CD4-positive, alpha-beta memory T cell (primary cell): Measurements from ENCODE around the gene EFR3B. TPM values are rescaled to one million over a fixed set of nuclear protein-coding genes. Genes with fewer than 3 reads are reported as not detected.

Experiments used
- CTCF ChIA-PET: fragments of 350-600 bp; sonication (Branson Sonifier 250); formaldehyde crosslinking; loops from one replicate; lab custom pipeline; 2021; ENCODE audit warnings: inconsistent platforms; ENCODE audit not compliant: partially characterized antibody; lab: Charles Lee
- POLR2A ChIA-PET: fragments of 350-600 bp; sonication (Branson Sonifier 250); formaldehyde crosslinking; loops from one replicate; lab custom pipeline; 2021; ENCODE audit not compliant: partially characterized antibody; lab: Charles Lee
- DNase-seq, 5 donors: peaks; one replicate each; pipeline versions ENCODE4 v3.0.0 to v3.0.0-alpha.2; 2020 to 2022; ENCODE audit warnings: mixed read lengths in 1 of 5
- H3K27ac ChIP-seq: one replicate; pipeline ENCODE4 v1.7.0; 2013; ENCODE audit warnings: low read depth, low read length
- H3K27me3 ChIP-seq: 2 replicates; pipeline ENCODE4 v1.7.0; 2013; ENCODE audit warnings: mild to moderate bottlenecking, low read length, moderate library complexity; ENCODE audit not compliant: insufficient read depth
- H3K36me3 ChIP-seq: 2 replicates; pipeline ENCODE4 v1.7.0; 2013; ENCODE audit warnings: mild to moderate bottlenecking, low read length, moderate library complexity; ENCODE audit not compliant: insufficient read depth
- H3K4me1 ChIP-seq: 2 replicates; pipeline ENCODE4 v1.7.0; 2013; ENCODE audit warnings: mild to moderate bottlenecking, low read length, moderate library complexity; ENCODE audit not compliant: insufficient read depth
- H3K4me3 ChIP-seq, 2 donors: one replicate each; pipeline ENCODE4 v1.7.0; 2013; ENCODE audit warnings: low read length in 2 of 2, mild to moderate bottlenecking in 1 of 2
- H3K9me3 ChIP-seq, 2 donors: one replicate each; pipeline ENCODE4 v1.7.0; 2013; ENCODE audit warnings: low read length in 2 of 2, control low read depth in 1 of 2; ENCODE audit not compliant: control insufficient read depth in 1 of 2
- H3K27ac Mint-ChIP-seq, 7 donors: one replicate each; pipeline ENCODE4 v1.8.0; 2020 to 2021; ENCODE audit warnings: mixed read lengths in 7 of 7, mild to moderate bottlenecking in 6 of 7, inconsistent platforms in 3 of 7, moderate library complexity in 3 of 7
- H3K27me3 Mint-ChIP-seq, 2 donors: one replicate each; pipeline ENCODE4 v1.8.0; 2020 to 2021; ENCODE audit warnings: mixed read lengths in 2 of 2
- H3K36me3 Mint-ChIP-seq, 2 donors: one replicate each; pipeline ENCODE4 v1.8.0; 2020 to 2021; ENCODE audit warnings: mixed read lengths in 2 of 2, inconsistent platforms in 1 of 2, mild to moderate bottlenecking in 1 of 2
- H3K4me1 Mint-ChIP-seq, 4 donors: one replicate each; pipeline ENCODE4 v1.8.0; 2020 to 2021; ENCODE audit warnings: mixed read lengths in 4 of 4, mild to moderate bottlenecking in 1 of 4
- H3K4me3 Mint-ChIP-seq, 8 donors: one replicate each; pipeline ENCODE4 v1.8.0; 2020 to 2021; ENCODE audit warnings: mixed read lengths in 8 of 8, mild to moderate bottlenecking in 7 of 8, moderate library complexity in 6 of 8, inconsistent platforms in 3 of 8
- H3K9me3 Mint-ChIP-seq, 8 donors: one replicate each; pipeline ENCODE4 v1.8.0; 2020 to 2021; ENCODE audit warnings: mixed read lengths in 8 of 8, mild to moderate bottlenecking in 5 of 8, inconsistent platforms in 3 of 8, moderate library complexity in 1 of 8
- intact Hi-C: fragments of 100-400 bp; cut with micrococcal nuclease; formaldehyde crosslinking; loops from one replicate; pipeline ENCODE4 v1.15.1; 2023
- polyA plus RNA-seq, 2 donors: library from polyadenylated mRNA; unstranded; fragments of 300-500 nt; fragmentation: Illumina TruSeq; gene quantifications; one replicate each; pipeline ENCODE4 v1.2.3, GENCODE V29; 2021
- total RNA-seq, 2 experiments: library from RNA; stranded (reverse); gene quantifications; one replicate each; pipeline ENCODE4 v1.2.3, GENCODE V29; 2021

The EFR3B gene
- total and polyA plus RNA-seq, 4 experiments from 2014 or later: 0.07 to 0.14 (median 0.12) TPM; not detected in 1

- no peaks in the 10 kb centered on the region for H3K9me3 ChIP-seq
- H3K27ac ChIP-seq: no peak within 1 kb of the TSS
- peak in 4 of 5 donors; percentile 16 to 36 (median 32) for DNase-seq
- ChIA-PET POLR2A (interaction anchor here (0.5 to 0.9 kb wide), 2 partner anchors 10 to 438 kb away, joined by 3 read pairs; no protein-coding TSS in a partner anchor), CTCF (interaction anchor here (4.1 kb wide), 1 partner anchor 28 kb away, joined by 34 read pairs; no protein-coding TSS in a partner anchor)
- intact Hi-C loops: loop anchor here (10.0 kb wide), 1 partner anchor 106 kb away; no protein-coding TSS in a partner anchor
- no peaks in the 10 kb centered on the region for H3K36me3 ChIP-seq
- peaks cover 21 to 25% of the 10 kb centered on the region in 2 donors for H3K27me3 Mint-ChIP-seq
- peaks cover 0 to 2% (median 0%) of the 10 kb centered on the region in 8 donors for H3K9me3 Mint-ChIP-seq
- H3K27ac Mint-ChIP-seq: no peak within 1 kb of the TSS
- peaks cover 13% of the 10 kb centered on the region for H3K4me1 ChIP-seq
- peaks cover 20% of the 10 kb centered on the region for H3K27me3 ChIP-seq
- H3K4me1 Mint-ChIP-seq: peaks cover 8 to 33% (median 19%) of the 10 kb centered on the region in 4 donors
- H3K36me3 Mint-ChIP-seq: no peaks in the 10 kb centered on the region
- H3K4me3 ChIP-seq: peak within 1 kb of the TSS in 1 of 2 donors; percentile 29
- H3K4me3 Mint-ChIP-seq: peak within 1 kb of the TSS; percentile 71 to 87 (median 74)
These were observed 126.6 kb downstream of the EFR3B start, which contains the start of gene POMC for GRCh38 chr2:25168256-25169072. TSS of gene POMC (minus strand) at chr2:25168580. CDS start at chr2:25164772, 3,808 bp downstream.

- ChIA-PET CTCF (interaction anchor here (4.1 kb wide), 1 partner anchor 27 kb away, joined by 34 read pairs; no protein-coding TSS in a partner anchor), POLR2A (interaction anchor here (0.6 kb wide), 1 partner anchor 674 kb away, joined by 3 read pairs; no protein-coding TSS in a partner anchor)
- H3K4me1 Mint-ChIP-seq: peaks cover 8 to 33% (median 19%) of the 10 kb centered on the region in 4 donors
These were observed 127.2 kb downstream of the EFR3B start for GRCh38 chr2:25169073-25169470.

DNA sequence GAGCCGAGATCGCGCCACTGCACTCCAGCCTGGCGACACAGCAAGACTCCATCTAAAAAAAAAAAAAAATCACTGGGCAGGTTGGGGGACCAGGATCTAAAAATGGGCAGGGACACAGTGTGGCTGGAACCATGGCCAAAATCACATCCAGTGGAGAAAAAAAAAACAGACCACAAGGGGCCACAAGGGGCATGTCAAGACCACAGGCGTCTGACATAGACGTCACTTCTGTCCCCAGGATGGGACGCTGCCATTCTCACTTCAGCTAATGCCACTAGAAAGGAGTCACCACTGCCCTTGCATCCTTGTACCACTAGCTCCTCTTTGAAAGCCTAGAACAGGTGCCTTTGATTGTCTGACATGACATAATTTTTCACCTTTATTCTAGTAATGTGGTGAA lies 129.0 kb downstream of the EFR3B start:
- DNase-seq: no peak
- ChIA-PET POLR2A (no interaction called here), CTCF (no interaction called here)
- Mint-ChIP-seq H3K27ac (no peak overlapping the region), H3K4me3 (no peak overlapping the region), H3K9me3 (peaks cover 0 to 2% (median 0%) of the 10 kb centered on the region in 8 donors), H3K4me1 (peaks cover 8 to 33% (median 15%) of the 10 kb centered on the region in 4 donors), H3K27me3 (peaks cover 25 to 30% of the 10 kb centered on the region in 2 donors), H3K36me3 (no peaks in the 10 kb centered on the region)
- Histone ChIP-seq H3K4me1 (peaks cover 8% of the 10 kb centered on the region), H3K4me3 (no peak overlapping the region), H3K36me3 (no peaks in the 10 kb centered on the region), H3K27ac (no peak overlapping the region), H3K9me3 (no peaks in the 10 kb centered on the region), H3K27me3 (peaks cover 24% of the 10 kb centered on the region)
- intact Hi-C loops: no loop called here

More at GRCh38 chr2:25169073-25169470, 127.2 kb downstream of the EFR3B start:
- peaks cover 23% of the 10 kb centered on the region for H3K27me3 ChIP-seq
- H3K27me3 Mint-ChIP-seq: peaks cover 22 to 27% of the 10 kb centered on the region in 2 donors
- no peak overlapping the region for H3K27ac ChIP-seq
- no peak overlapping the region for H3K4me3 ChIP-seq
- peak overlapping the region; percentile 45 to 87 (median 74) for H3K4me3 Mint-ChIP-seq
- no peaks in the 10 kb centered on the region for H3K9me3 ChIP-seq
- H3K36me3 Mint-ChIP-seq: no peaks in the 10 kb centered on the region
- intact Hi-C loops: loop anchor here (10.0 kb wide), 1 partner anchor 106 kb away; no protein-coding TSS in a partner anchor
- no peak for DNase-seq
- H3K4me1 ChIP-seq: peaks cover 13% of the 10 kb centered on the region
- H3K27ac Mint-ChIP-seq: no peak overlapping the region
- H3K36me3 ChIP-seq: no peaks in the 10 kb centered on the region
- H3K9me3 Mint-ChIP-seq: peaks cover 0 to 2% (median 0%) of the 10 kb centered on the region in 8 donors

GRCh38 chr2:25173719-25174118 lies 131.8 kb downstream of the EFR3B start:
- Histone ChIP-seq H3K4me1 (peaks cover 5% of the 10 kb centered on the region), H3K27me3 (peaks cover 16% of the 10 kb centered on the region), H3K36me3 (no peaks in the 10 kb centered on the region), H3K9me3 (no peaks in the 10 kb centered on the region), H3K27ac (no peak overlapping the region), H3K4me3 (no peak overlapping the region)
- Mint-ChIP-seq H3K27ac (no peak overlapping the region), H3K9me3 (no peaks in the 10 kb centered on the region), H3K4me3 (no peak overlapping the region), H3K27me3 (peaks cover 21 to 26% of the 10 kb centered on the region in 2 donors), H3K4me1 (peaks cover 3 to 12% (median 7%) of the 10 kb centered on the region in 4 donors), H3K36me3 (no peaks in the 10 kb centered on the region)
- ChIA-PET CTCF (interaction anchor here (0.7 kb wide), 1 partner anchor 626 kb away, joined by 4 read pairs; no protein-coding TSS in a partner anchor), POLR2A (no interaction called here)
- DNase-seq: no peak
- intact Hi-C loops: no loop called here

- no peaks in the 10 kb centered on the region for H3K4me1 ChIP-seq
- intact Hi-C loops: no loop called here
- H3K9me3 ChIP-seq: no peaks in the 10 kb centered on the region
- CTCF ChIA-PET: interaction anchor here (0.7 kb wide), 1 partner anchor 626 kb away, joined by 4 read pairs; no protein-coding TSS in a partner anchor
- Mint-ChIP-seq H3K27me3 (peaks cover 18 to 20% of the 10 kb centered on the region in 2 donors), H3K9me3 (no peaks in the 10 kb centered on the region), H3K36me3 (no peaks in the 10 kb centered on the region), H3K4me3 (no peak overlapping the region), H3K4me1 (peaks cover 0 to 8% (median 3%) of the 10 kb centered on the region in 4 donors), H3K27ac (no peak overlapping the region)
- no peak overlapping the region for H3K4me3 ChIP-seq
- H3K36me3 ChIP-seq: no peaks in the 10 kb centered on the region
- POLR2A ChIA-PET: no interaction called here
- no peak for DNase-seq
- no peak overlapping the region for H3K27ac ChIP-seq
- peaks cover 10% of the 10 kb centered on the region for H3K27me3 ChIP-seq
These were observed 132.5 kb downstream of the EFR3B start for GRCh38 chr2:25174192-25174861.

- Mint-ChIP-seq H3K27ac (no peak overlapping the region), H3K9me3 (no peaks in the 10 kb centered on the region), H3K36me3 (no peaks in the 10 kb centered on the region), H3K4me3 (no peak overlapping the region), H3K27me3 (peaks cover 11% of the 10 kb centered on the region in 2 donors), H3K4me1 (peaks cover 0 to 6% (median 0%) of the 10 kb centered on the region in 4 donors)
- CTCF ChIA-PET: no interaction called here
- Histone ChIP-seq H3K27ac (no peak overlapping the region), H3K36me3 (no peaks in the 10 kb centered on the region), H3K4me1 (no peaks in the 10 kb centered on the region), H3K9me3 (no peaks in the 10 kb centered on the region), H3K27me3 (peaks cover 3% of the 10 kb centered on the region), H3K4me3 (no peak overlapping the region)
- no peak for DNase-seq
- POLR2A ChIA-PET: no interaction called here
- intact Hi-C loops: no loop called here
These were observed 134.3 kb downstream of the EFR3B start for GRCh38 chr2:25176138-25176537.
